GM18508 (cell line): ENCODE results near the gene OMD.

Source experiments
- ATAC-seq: cut with Tn5 transposase; IDR thresholded peaks from one replicate; pipeline ENCODE4 v1.9.1; 2021; ENCODE audit warnings: moderate number of reproducible peaks; ENCODE audit not compliant: insufficient read depth, unreplicated experiment

Gene OMD

GRCh38 chr9:92378865-92379560 lies 45.3 kb downstream of the OMD start:
- no peak for ATAC-seq

- ATAC-seq = no peak
Measured at GRCh38 chr9:92377876-92378275, 46.4 kb downstream of the OMD start.

DNA sequence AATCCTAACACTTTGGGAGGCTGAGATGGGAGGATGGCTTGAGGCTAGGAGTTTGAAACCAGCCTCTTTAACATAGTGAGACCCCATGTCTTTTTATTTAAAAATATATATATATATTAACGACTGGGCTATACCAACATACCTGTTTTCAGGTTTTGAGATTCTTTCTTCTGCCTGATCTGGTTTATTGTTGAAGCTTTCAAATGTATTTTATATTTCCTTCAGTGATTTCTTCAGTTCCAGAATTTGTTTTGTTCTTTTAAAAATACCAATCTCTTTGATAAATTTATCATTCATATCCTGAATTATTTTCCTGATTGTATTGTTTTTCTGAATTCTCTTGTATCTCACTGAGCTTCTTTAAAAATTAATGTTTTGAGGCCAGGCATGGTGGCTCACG lies 51.1 kb downstream of the OMD start:
- no peak for ATAC-seq

GRCh38 chr9:92369075-92369474 lies 55.2 kb downstream of the OMD start:
- ATAC-seq = no peak
